ENCODE measurements around the gene CFH. TPM values are rescaled to one million over a fixed set of nuclear protein-coding genes. Genes with fewer than 3 reads are reported as not detected.

Gene CFH
- total RNA-seq, 1 donor from 2014 or later = not detected

GRCh38 chr1:196680107-196680506 lies 28.3 kb downstream of the CFH start:
- H3K27ac Mint-ChIP-seq (ENCODE audit: unreplicated experiment) = no peak overlapping the region
- TF ChIP-seq, protein P1, sequence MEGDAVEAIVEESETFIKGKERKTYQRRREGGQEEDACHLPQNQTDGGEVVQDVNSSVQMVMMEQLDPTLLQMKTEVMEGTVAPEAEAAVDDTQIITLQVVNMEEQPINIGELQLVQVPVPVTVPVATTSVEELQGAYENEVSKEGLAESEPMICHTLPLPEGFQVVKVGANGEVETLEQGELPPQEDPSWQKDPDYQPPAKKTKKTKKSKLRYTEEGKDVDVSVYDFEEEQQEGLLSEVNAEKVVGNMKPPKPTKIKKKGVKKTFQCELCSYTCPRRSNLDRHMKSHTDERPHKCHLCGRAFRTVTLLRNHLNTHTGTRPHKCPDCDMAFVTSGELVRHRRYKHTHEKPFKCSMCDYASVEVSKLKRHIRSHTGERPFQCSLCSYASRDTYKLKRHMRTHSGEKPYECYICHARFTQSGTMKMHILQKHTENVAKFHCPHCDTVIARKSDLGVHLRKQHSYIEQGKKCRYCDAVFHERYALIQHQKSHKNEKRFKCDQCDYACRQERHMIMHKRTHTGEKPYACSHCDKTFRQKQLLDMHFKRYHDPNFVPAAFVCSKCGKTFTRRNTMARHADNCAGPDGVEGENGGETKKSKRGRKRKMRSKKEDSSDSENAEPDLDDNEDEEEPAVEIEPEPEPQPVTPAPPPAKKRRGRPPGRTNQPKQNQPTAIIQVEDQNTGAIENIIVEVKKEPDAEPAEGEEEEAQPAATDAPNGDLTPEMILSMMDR (conservative IDR thresholded peaks at IDR 0.05) = no peak
- H3K4me3 Mint-ChIP-seq = no peak overlapping the region
- no peaks in the 10 kb centered on the region for H3K36me3 Mint-ChIP-seq (ENCODE audit: low read depth)
- no peaks in the 10 kb centered on the region for H3K9me3 Mint-ChIP-seq
- DNase-seq (ENCODE audit: low read depth, low spot score) = no peak
- no peaks in the 10 kb centered on the region for H3K4me1 Mint-ChIP-seq
- H3K27me3 Mint-ChIP-seq (ENCODE audit: low read depth) = no peaks in the 10 kb centered on the region

DNA sequence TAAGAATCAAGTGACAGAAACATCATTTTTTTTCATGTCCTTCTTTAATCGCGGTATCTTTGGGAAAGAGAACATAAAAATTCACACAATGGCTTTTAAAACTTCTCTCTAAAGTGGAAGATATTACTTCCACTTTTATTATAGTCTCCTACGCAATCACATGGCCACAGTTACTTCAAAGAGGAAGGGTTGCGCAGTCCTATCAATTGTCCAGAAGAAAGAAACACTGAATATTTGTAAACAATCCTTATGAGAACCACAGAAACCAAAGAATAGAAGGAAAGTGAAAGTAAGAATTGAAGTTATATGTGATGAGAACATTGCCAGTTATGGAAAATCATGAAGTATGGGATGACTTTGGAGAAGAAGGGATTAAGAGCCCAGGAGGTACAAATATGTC lies 32.6 kb downstream of the CFH start:
- no peak overlapping the region for H3K27ac Mint-ChIP-seq (ENCODE audit: unreplicated experiment)
- H3K36me3 Mint-ChIP-seq (ENCODE audit: low read depth) = no peaks in the 10 kb centered on the region
- TF ChIP-seq, protein P1 (conservative IDR thresholded peaks at IDR 0.05) = no peak
- no peaks in the 10 kb centered on the region for H3K27me3 Mint-ChIP-seq (ENCODE audit: low read depth)
- no peak for DNase-seq (ENCODE audit: low read depth, low spot score)
- H3K4me3 Mint-ChIP-seq = no peak overlapping the region
- H3K4me1 Mint-ChIP-seq = no peaks in the 10 kb centered on the region
- H3K9me3 Mint-ChIP-seq = no peaks in the 10 kb centered on the region

DNA sequence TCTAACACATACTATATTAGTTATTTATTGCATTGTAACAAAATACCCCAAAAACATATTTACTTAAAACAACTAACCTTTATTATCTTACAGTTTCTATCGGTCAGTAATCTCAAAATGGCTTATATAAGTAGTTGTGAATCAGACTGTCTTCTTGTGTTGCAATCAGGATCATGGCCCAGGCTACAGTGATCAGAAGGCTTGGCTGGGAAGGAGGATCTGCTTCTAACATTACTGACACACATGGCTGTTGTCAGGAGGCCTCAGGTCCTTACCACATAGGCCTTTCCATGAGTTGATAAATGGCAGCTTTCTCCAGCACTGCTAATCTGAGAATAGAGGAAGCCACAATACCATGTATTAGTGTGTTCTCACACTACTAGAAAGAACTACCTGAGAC lies 33.7 kb downstream of the CFH start:
- no peaks in the 10 kb centered on the region for H3K4me1 Mint-ChIP-seq
- no peaks in the 10 kb centered on the region for H3K9me3 Mint-ChIP-seq
- H3K4me3 Mint-ChIP-seq = no peak overlapping the region
- no peak overlapping the region for H3K27ac Mint-ChIP-seq (ENCODE audit: unreplicated experiment)
- DNase-seq (ENCODE audit: low read depth, low spot score) = no peak
- TF ChIP-seq, protein P1 (conservative IDR thresholded peaks at IDR 0.05) = no peak
- no peaks in the 10 kb centered on the region for H3K36me3 Mint-ChIP-seq (ENCODE audit: low read depth)
- no peaks in the 10 kb centered on the region for H3K27me3 Mint-ChIP-seq (ENCODE audit: low read depth)

- no peak for DNase-seq (ENCODE audit: low read depth, low spot score)
- TF ChIP-seq, protein P1 (conservative IDR thresholded peaks at IDR 0.05) = no peak
- Mint-ChIP-seq H3K4me1 (no peaks in the 10 kb centered on the region), H3K9me3 (no peaks in the 10 kb centered on the region), H3K4me3 (no peak overlapping the region), H3K27me3 (ENCODE audit: low read depth) (no peaks in the 10 kb centered on the region), H3K36me3 (ENCODE audit: low read depth) (no peaks in the 10 kb centered on the region), H3K27ac (ENCODE audit: unreplicated experiment) (no peak overlapping the region)
These were observed 37.2 kb downstream of the CFH start for GRCh38 chr1:196689001-196689400.

DNA sequence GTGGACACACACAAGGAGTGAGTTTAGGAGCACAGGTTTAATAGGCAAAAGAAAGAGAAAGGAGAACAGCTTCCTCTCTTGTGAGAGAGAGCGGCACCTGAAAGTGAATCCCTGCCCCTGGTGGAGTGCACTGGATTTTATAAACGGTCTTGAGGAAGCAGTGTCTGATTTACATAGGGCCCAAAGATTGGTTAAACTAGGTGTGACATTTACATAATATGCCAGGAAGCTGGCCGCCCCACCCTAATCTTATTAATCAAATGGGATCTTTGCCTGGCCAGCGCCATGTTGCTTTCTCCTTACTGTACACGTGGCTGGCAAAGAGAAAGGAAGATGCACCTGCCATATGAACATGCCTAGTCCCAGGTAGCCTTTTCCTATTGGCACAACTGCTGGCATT lies 38.7 kb downstream of the CFH start:
- Mint-ChIP-seq H3K4me1 (no peaks in the 10 kb centered on the region), H3K27me3 (ENCODE audit: low read depth) (no peaks in the 10 kb centered on the region), H3K9me3 (no peaks in the 10 kb centered on the region), H3K36me3 (ENCODE audit: low read depth) (no peaks in the 10 kb centered on the region), H3K27ac (ENCODE audit: unreplicated experiment) (no peak overlapping the region), H3K4me3 (no peak overlapping the region)
- TF ChIP-seq, protein P1 (conservative IDR thresholded peaks at IDR 0.05) = no peak
- DNase-seq (ENCODE audit: low read depth, low spot score) = no peak

- H3K27ac Mint-ChIP-seq (ENCODE audit: unreplicated experiment) = no peak overlapping the region
- no peaks in the 10 kb centered on the region for H3K27me3 Mint-ChIP-seq (ENCODE audit: low read depth)
These were observed 47.1 kb downstream of the CFH start for GRCh38 chr1:196698993-196699392.

More at GRCh38 chr1:196698993-196699392, 47.1 kb downstream of the CFH start:
- DNase-seq (ENCODE audit: low read depth, low spot score) = no peak
- Mint-ChIP-seq H3K4me1 (no peaks in the 10 kb centered on the region), H3K36me3 (ENCODE audit: low read depth) (no peaks in the 10 kb centered on the region), H3K9me3 (peaks cover 6% of the 10 kb centered on the region), H3K4me3 (no peak overlapping the region)
- TF ChIP-seq, protein P1 (conservative IDR thresholded peaks at IDR 0.05) = no peak
